Transverse colon (tissue), 4 donors: ENCODE results near the gene TNRC6B. TPM values are rescaled to one million over a fixed set of nuclear protein-coding genes. Genes with fewer than 3 reads are reported as not detected.

Experiments
- DNase-seq: peaks from one replicate; pipeline ENCODE4 v3.0.0-alpha.2; 2019
- H3K27ac ChIP-seq, 4 donors: fragments of 200-600 bp; sonication (generic); 2 replicates each; pipeline ENCODE4 v1.5.1; 2016 to 2018; ENCODE audit warnings: inconsistent platforms in 4 of 4
- H3K27me3 ChIP-seq: fragments of 200-600 bp; sonication (generic); 2 replicates; pipeline ENCODE4 v1.5.1; 2017; ENCODE audit warnings: inconsistent platforms
- H3K36me3 ChIP-seq, 4 donors: fragments of 200-600 bp; sonication (generic); 2 replicates each; pipeline ENCODE4 v1.5.1; 2017 to 2019; ENCODE audit warnings: inconsistent platforms in 4 of 4
- H3K4me1 ChIP-seq, 4 donors: fragments of 200-600 bp; sonication (generic); 2 replicates each; pipeline ENCODE4 v1.5.1; 2017 to 2020; ENCODE audit warnings: inconsistent platforms in 4 of 4
- H3K4me3 ChIP-seq, 4 donors: fragments of 200-600 bp; sonication (generic); 1 replicate in 1 of 4; 2 replicates in 3 of 4; pipeline versions ENCODE4 v1.5.1 to v1.6.1; 2017 to 2019; ENCODE audit warnings: inconsistent platforms in 4 of 4
- H3K9me3 ChIP-seq, 2 donors: fragments of 200-600 bp; sonication (generic); 2 replicates each; pipeline ENCODE4 v1.5.1; 2017 to 2019; ENCODE audit warnings: inconsistent platforms in 2 of 2
- EP300 ChIP-seq: sonication (generic); formaldehyde crosslinking; IDR thresholded peaks from one replicate; pipeline ENCODE4 v1.6.1; 2017; ENCODE audit warnings: antibody characterized with exemption, low read depth
- POLR2A ChIP-seq: fragments of 450-650 bp; IDR thresholded peaks from one replicate; pipeline ENCODE4 v1.6.1; 2016; ENCODE audit warnings: antibody characterized with exemption, mild to moderate bottlenecking, moderate library complexity
- POLR2AphosphoS5 ChIP-seq, 3 donors: sonication (generic); formaldehyde crosslinking; IDR thresholded peaks; one replicate each; pipeline ENCODE4 v1.6.1; 2016; ENCODE audit warnings: antibody characterized with exemption in 3 of 3
- WGBS, 2 donors: methylation state at CpG; one replicate each; pipeline ENCODE4 v1.1.5; 2018; ENCODE audit warnings: low coverage in 1 of 2; 5-methylcytosine and 5-hydroxymethylcytosine counted together
- in situ Hi-C, 4 donors: fragments of 200-750 bp; cut with MboI; loops; one replicate each; pipeline versions ENCODE4 v1.15.0 to v1.15.1; 2017; ENCODE audit warnings: low sequenced_read_pairs in 3 of 4, low pct_ligation_motif_present in 1 of 4, low pct_unique_long_range_greater_than_20kb in 1 of 4
- intact Hi-C: fragments of 100-400 bp; cut with DNase I; formaldehyde crosslinking; loops from one replicate; pipeline ENCODE4 v1.15.1; 2023; ENCODE audit warnings: low total_unique reads
- total RNA-seq, 4 donors: library from RNA; depleted of rRNA; stranded (reverse); fragments of >200 nt; gene quantifications; one replicate each; pipeline ENCODE4 v1.1.0, GENCODE V29; 2016
- TF ChIP-seq, protein P1 (sequence below), 5 experiments: fragments of 200-600 bp in 3 of 5; fragments of 450-650 bp in 2 of 5; sonication (generic) in 3 of 5; IDR thresholded peaks; 1 replicate in 2 of 5; 2 replicates in 3 of 5; pipeline ENCODE4 v1.5.1; 2016 to 2017; ENCODE audit warnings: antibody characterized with exemption in 5 of 5, inconsistent platforms in 3 of 5, mild to moderate bottlenecking in 2 of 5, moderate library complexity in 1 of 5

TNRC6B gene
- total RNA-seq, 4 donors from 2014 or later, result 36.7 to 108 (median 54.0) TPM

DNA sequence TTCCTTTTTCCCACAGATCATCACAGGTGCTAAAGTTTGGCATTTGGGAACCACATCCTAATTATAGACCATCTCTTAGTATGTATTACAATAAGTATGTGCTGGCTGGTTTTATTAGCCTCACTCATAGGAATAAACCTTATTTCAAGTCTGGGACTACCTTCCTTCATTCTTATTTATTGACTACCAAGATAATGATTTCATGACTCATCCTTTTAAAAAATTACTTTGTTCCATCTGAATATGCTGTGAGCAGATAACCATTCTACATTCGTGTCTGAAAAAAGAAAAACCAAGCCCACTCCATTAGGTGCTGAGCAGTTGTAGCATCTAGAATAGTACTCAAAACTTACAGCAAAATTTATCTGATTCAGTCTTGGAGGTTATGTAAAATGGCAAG, 12.3 kb downstream of the TNRC6B start:
- Histone ChIP-seq H3K27ac (no peak overlapping the region), H3K36me3 (no peaks in the 10 kb centered on the region), H3K4me1 (peaks cover 20 to 76% (median 34%) of the 10 kb centered on the region in 4 donors), H3K9me3 (no peaks in the 10 kb centered on the region), H3K27me3 (no peaks in the 10 kb centered on the region), H3K4me3 (no peak overlapping the region)
- TF ChIP-seq EP300 (no peak), POLR2A (no peak), POLR2AphosphoS5 (IDR thresholded peaks at IDR 0.05) (no peak)
- TF ChIP-seq, protein P1, sequence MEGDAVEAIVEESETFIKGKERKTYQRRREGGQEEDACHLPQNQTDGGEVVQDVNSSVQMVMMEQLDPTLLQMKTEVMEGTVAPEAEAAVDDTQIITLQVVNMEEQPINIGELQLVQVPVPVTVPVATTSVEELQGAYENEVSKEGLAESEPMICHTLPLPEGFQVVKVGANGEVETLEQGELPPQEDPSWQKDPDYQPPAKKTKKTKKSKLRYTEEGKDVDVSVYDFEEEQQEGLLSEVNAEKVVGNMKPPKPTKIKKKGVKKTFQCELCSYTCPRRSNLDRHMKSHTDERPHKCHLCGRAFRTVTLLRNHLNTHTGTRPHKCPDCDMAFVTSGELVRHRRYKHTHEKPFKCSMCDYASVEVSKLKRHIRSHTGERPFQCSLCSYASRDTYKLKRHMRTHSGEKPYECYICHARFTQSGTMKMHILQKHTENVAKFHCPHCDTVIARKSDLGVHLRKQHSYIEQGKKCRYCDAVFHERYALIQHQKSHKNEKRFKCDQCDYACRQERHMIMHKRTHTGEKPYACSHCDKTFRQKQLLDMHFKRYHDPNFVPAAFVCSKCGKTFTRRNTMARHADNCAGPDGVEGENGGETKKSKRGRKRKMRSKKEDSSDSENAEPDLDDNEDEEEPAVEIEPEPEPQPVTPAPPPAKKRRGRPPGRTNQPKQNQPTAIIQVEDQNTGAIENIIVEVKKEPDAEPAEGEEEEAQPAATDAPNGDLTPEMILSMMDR (IDR thresholded peaks at IDR 0.05), result no peak
- DNase-seq, result no peak
- intact Hi-C loops, result loop anchor here (10.0 kb wide), 1 partner anchor 145 kb away; no protein-coding TSS in a partner anchor
- 83 to 86% methylated on average over 1 of the region's 1 CpG for WGBS, 2 donors
- in situ Hi-C loops, result no loop called here

DNA sequence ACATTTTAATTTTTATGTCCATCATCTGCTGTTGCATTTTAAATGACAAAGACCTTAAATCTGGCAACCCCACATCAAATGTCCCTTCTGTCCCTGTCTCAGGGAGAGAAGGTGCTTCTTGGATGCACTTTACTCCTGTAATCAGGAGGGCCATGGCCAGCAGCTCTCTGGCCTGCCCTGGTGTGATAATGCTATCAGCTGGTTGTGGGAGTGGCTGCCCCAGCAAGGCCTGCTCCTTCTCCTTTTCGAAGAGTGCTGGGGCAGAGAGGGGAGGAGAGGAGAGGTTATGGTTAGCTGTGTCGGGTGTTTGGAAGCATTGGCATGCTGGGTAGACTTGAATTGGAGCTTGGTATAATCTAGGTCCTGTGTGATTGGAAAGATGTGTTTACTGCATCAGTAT, 12.8 kb downstream of the TNRC6B start:
- WGBS, 2 donors, result 60 to 66% methylated on average over 2 of the region's 2 CpGs
- Histone ChIP-seq H3K36me3 (no peaks in the 10 kb centered on the region), H3K9me3 (no peaks in the 10 kb centered on the region), H3K4me3 (no peak overlapping the region), H3K27ac (no peak overlapping the region), H3K4me1 (peaks cover 20 to 78% (median 37%) of the 10 kb centered on the region in 4 donors), H3K27me3 (no peaks in the 10 kb centered on the region)
- TF ChIP-seq, protein P1 (IDR thresholded peaks at IDR 0.05), result no peak
- no peak for TF ChIP-seq POLR2A
- TF ChIP-seq EP300, result no peak
- no peak for TF ChIP-seq POLR2AphosphoS5 (IDR thresholded peaks at IDR 0.05)
- intact Hi-C loops (loop anchor here (10.0 kb wide), 1 partner anchor 146 kb away; no protein-coding TSS in a partner anchor), in situ Hi-C loops (no loop called here)
- DNase-seq, result no peak

DNA sequence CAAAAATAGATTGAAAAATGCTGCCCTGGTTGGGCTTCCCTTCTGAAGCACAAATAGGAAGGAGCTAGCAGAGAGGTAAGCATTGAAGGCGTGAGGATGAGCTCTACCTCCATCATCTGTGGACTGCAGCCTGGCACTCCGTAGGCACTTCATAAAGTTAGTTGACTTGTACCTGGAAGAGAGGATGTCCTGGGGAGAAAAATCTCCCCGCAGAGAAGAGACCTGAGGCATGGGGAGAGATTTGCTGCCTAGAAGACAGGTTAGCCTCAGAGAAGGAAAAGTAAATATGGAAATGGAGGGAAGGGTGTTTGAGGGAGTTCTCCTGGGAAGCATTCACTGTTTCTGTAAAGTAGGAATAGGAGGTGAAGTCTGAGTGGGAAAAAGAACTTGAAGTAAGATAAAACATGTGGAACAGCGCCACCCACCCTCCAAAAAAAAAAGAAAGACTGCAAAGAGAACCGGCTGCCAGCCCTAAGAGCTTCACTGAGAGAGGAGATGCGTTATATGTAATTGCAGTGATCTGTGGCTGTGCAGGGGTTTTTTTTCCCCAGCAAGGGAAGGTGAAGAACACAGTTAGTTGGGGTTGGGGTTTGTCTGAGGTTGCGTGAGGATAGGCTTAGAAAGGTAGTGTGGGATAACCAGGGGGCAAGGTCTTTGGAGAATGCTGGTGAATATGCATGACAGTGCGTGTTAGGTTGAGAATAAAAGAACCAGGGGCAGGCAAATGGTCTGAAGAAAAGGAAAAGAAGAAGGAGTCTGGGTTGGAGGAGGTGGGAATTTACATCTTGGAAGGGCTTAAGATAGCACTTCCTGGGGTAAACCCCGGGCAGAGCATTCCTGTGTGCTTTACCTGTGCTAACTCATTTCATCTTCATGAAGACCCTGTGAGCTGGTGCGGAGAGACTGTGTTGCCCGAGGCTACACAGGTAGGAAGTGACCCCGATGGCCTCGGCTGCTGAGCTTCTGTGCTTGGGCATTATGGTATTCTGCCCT, 16.0 kb downstream of the TNRC6B start:
- in situ Hi-C loops (no loop called here), intact Hi-C loops (loop anchor here (10.0 kb wide), 1 partner anchor 149 kb away; no protein-coding TSS in a partner anchor)
- peak overlapping the region in 3 of 4 donors; percentile 19 to 79 (median 70) for H3K27ac ChIP-seq

DNA sequence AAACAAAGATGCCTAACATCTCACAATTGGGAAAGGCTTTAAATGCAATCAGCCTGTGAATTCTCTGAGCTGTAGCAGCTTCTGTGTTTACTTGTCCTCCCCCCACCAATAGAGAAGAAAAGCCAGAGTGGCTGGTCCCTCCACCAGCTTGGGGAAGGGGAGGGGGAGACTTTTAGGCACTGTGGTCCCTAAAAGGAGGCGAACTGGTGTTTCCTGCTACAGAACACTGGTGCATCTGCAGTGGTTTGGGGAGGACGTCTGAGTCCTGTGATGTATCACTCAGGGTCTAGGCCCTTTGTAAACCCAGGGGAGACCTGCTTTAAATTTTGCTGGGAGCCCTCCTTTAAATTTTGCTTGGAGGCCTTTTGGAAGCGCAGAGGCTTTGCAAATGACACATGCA, 16.9 kb downstream of the TNRC6B start:
- Histone ChIP-seq H3K4me3 (no peak overlapping the region), H3K9me3 (no peaks in the 10 kb centered on the region), H3K36me3 (no peaks in the 10 kb centered on the region), H3K27me3 (no peaks in the 10 kb centered on the region), H3K4me1 (peaks cover 30 to 66% (median 46%) of the 10 kb centered on the region in 4 donors), H3K27ac (peak overlapping the region in 2 of 4 donors; percentile 70 to 79)
- intact Hi-C loops, result loop anchor here (10.0 kb wide), 1 partner anchor 150 kb away; no protein-coding TSS in a partner anchor
- DNase-seq, result no peak
- TF ChIP-seq, protein P1 (IDR thresholded peaks at IDR 0.05), result no peak
- TF ChIP-seq EP300, result no peak
- TF ChIP-seq POLR2AphosphoS5 (IDR thresholded peaks at IDR 0.05), result no peak
- TF ChIP-seq POLR2A, result no peak
- 65% methylated on average over 3 of the region's 3 CpGs; no CpG with 5 or more reads in 1 of the 2 donors for whole genome bisulfite sequencing, 2 donors
- in situ Hi-C loops, result no loop called here

More for the DNA sequence above, 16.0 kb downstream of the TNRC6B start:
- H3K27me3 ChIP-seq, result no peaks in the 10 kb centered on the region
- H3K4me1 ChIP-seq, result peaks cover 30 to 76% (median 48%) of the 10 kb centered on the region in 4 donors
- H3K36me3 ChIP-seq, result no peaks in the 10 kb centered on the region
- TF ChIP-seq EP300 (no peak), POLR2A (no peak), POLR2AphosphoS5 (IDR thresholded peaks at IDR 0.05) (no peak)
- TF ChIP-seq, protein P1 (IDR thresholded peaks at IDR 0.05), result peak in 2 of 5 experiments; percentile 21 to 25
- no peak overlapping the region for H3K4me3 ChIP-seq
- no peaks in the 10 kb centered on the region for H3K9me3 ChIP-seq
- 71% methylated on average over 7 to 13 of the region's 13 CpGs for WGBS, 2 donors
- no peak for DNase-seq
